ENCODE results near the gene CDH13.

- TF ChIP-seq CTCF (IDR thresholded peaks at IDR 0.05): no peak
- no peak for TF ChIP-seq POLR2A (IDR thresholded peaks at IDR 0.05)
These were observed 593.3 kb downstream of the CDH13 start for GRCh38 chr16:83220066-83220465.

All from Peyer's patch (tissue), 4 donors.